ENCODE measurements around the gene ANO7.

ANO7 gene

GRCh38 chr2:241184901-241185300 lies 3.6 kb upstream of the ANO7 start:
- Histone ChIP-seq H3K27me3 (ENCODE audit: control insufficient read depth, insufficient read depth, low read length) (no peaks in the 10 kb centered on the region), H3K27ac (ENCODE audit: low read length) (no peak overlapping the region), H3K36me3 (ENCODE audit: control insufficient read depth, low read depth, low read length) (no peaks in the 10 kb centered on the region), H3K4me1 (ENCODE audit: control insufficient read depth, low read depth, low read length) (no peaks in the 10 kb centered on the region), H3K9me3 (ENCODE audit: control insufficient read depth, low read depth, low read length) (no peaks in the 10 kb centered on the region), H3K4me3 (ENCODE audit: low read length) (no peak overlapping the region), H3K9ac (ENCODE audit: low read length) (no peak overlapping the region)

DNA sequence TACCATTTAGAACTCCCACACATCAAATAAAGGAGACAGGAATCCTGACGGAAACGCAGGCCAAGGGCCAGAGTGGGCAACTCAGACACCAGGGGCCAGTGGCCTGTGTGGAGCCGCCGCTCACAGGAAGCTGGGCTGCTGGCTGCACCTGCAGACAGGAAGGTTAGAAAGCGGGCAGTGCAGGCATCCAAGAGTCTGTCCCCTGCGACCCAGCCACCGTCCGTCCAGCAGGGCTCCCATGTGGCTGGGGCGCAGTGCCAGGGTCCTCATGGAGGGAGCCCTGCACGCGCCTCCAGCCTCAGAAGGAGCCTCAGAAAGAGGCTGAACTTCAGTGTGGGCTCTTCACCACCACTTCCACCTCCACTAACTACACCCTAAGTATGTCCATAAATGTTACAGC lies 2.5 kb upstream of the ANO7 start:
- Histone ChIP-seq H3K4me1 (ENCODE audit: control insufficient read depth, low read depth, low read length) (no peaks in the 10 kb centered on the region), H3K4me3 (ENCODE audit: low read length) (no peak overlapping the region), H3K27ac (ENCODE audit: low read length) (no peak overlapping the region), H3K36me3 (ENCODE audit: control insufficient read depth, low read depth, low read length) (no peaks in the 10 kb centered on the region), H3K9me3 (ENCODE audit: control insufficient read depth, low read depth, low read length) (no peaks in the 10 kb centered on the region), H3K27me3 (ENCODE audit: control insufficient read depth, insufficient read depth, low read length) (no peaks in the 10 kb centered on the region), H3K9ac (ENCODE audit: low read length) (no peak overlapping the region)

GRCh38 chr2:241187101-241187917 lies 1.2 kb upstream of the ANO7 start:
- Histone ChIP-seq H3K27ac (ENCODE audit: low read length) (no peak overlapping the region), H3K4me1 (ENCODE audit: control insufficient read depth, low read depth, low read length) (no peaks in the 10 kb centered on the region), H3K36me3 (ENCODE audit: control insufficient read depth, low read depth, low read length) (no peaks in the 10 kb centered on the region), H3K4me3 (ENCODE audit: low read length) (no peak overlapping the region), H3K9me3 (ENCODE audit: control insufficient read depth, low read depth, low read length) (no peaks in the 10 kb centered on the region), H3K9ac (ENCODE audit: low read length) (no peak overlapping the region), H3K27me3 (ENCODE audit: control insufficient read depth, insufficient read depth, low read length) (no peaks in the 10 kb centered on the region)

DNA sequence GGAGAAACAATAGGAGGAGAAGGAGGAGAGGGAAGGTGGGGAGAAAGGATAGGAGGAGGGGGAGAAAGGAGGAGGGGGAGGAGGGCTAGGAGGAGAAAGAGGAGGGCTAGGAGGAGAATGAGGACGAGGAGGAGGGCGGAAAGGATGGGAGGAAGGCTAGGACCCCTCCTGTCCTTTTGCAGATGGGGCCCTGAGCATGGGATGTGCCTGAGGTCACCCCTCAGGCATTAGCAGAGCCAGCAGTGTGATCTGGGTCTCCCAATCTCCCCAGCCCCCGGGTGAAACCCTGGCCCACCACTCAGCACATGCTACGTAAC lies 601 bp upstream of the ANO7 start:
- no peaks in the 10 kb centered on the region for H3K27me3 ChIP-seq (ENCODE audit: control insufficient read depth, insufficient read depth, low read length)
- no peak overlapping the region for H3K4me3 ChIP-seq (ENCODE audit: low read length)
- H3K9me3 ChIP-seq (ENCODE audit: control insufficient read depth, low read depth, low read length) = no peaks in the 10 kb centered on the region
- H3K9ac ChIP-seq (ENCODE audit: low read length) = no peak overlapping the region
- no peaks in the 10 kb centered on the region for H3K4me1 ChIP-seq (ENCODE audit: control insufficient read depth, low read depth, low read length)
- no peaks in the 10 kb centered on the region for H3K36me3 ChIP-seq (ENCODE audit: control insufficient read depth, low read depth, low read length)
- H3K27ac ChIP-seq (ENCODE audit: low read length) = no peak overlapping the region

DNA sequence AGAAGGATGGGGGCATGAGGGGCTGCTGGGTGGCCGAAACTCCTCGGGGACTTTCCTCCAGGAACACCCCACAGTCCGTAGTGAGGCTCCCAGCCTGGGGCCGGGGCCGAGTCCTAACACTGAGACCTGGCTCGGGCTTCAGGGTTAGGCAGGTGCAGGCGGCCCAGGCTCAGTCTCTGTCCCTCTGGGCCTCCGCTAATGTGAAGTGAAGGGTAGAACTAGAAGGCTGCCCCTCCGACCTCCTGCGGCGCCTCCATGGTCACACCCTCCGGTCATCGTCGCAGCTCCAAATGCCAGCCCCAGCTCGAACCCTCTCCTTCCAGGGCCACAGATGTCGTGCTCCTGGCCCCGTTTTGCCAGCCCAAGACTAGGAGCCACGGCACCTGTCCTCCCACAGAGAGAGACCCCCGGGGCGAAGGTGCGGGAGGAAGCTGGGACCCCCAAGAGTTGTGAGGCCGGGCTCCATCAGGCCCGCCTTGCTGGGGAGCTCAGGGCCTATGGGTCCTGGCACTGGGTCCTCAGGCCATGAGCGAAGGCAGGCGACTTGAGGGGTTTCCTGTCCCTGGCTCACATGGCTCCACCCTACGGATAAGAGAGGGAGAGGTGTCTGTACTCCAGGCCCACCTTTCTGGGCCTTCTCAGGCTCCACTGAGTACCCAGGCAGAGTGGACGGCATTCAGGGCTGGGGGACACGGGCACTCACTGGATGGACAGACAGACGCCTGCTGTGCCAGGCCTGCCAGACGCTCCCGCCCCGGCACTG lies 797 bp downstream of the ANO7 start:
- H3K4me3 ChIP-seq (ENCODE audit: low read length) = no peak overlapping the region
- H3K36me3 ChIP-seq (ENCODE audit: control insufficient read depth, low read depth, low read length) = no peaks in the 10 kb centered on the region
- H3K27me3 ChIP-seq (ENCODE audit: control insufficient read depth, insufficient read depth, low read length) = no peaks in the 10 kb centered on the region
- no peak overlapping the region for H3K9ac ChIP-seq (ENCODE audit: low read length)
- H3K27ac ChIP-seq (ENCODE audit: low read length) = no peak overlapping the region
- no peaks in the 10 kb centered on the region for H3K9me3 ChIP-seq (ENCODE audit: control insufficient read depth, low read depth, low read length)
- H3K4me1 ChIP-seq (ENCODE audit: control insufficient read depth, low read depth, low read length) = no peaks in the 10 kb centered on the region

DNA sequence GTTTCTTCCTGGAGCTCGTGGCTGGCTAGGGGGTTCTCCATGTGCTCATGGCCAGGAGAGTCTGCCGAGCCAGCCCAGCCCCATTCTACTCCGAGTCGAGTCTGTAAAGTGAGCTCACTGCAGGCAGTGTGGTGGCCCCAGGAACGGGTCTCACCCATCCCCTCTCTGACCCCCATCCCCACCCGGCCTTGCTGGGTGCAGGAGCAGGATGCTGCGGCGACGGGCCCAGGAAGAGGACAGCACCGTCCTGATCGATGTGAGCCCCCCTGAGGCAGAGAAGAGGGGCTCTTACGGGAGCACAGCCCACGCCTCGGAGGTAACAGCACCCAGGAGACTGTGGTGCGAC lies 1.4 kb downstream of the ANO7 start:
- Histone ChIP-seq H3K4me1 (ENCODE audit: control insufficient read depth, low read depth, low read length) (no peaks in the 10 kb centered on the region), H3K27ac (ENCODE audit: low read length) (no peak overlapping the region), H3K27me3 (ENCODE audit: control insufficient read depth, insufficient read depth, low read length) (no peaks in the 10 kb centered on the region), H3K4me3 (ENCODE audit: low read length) (no peak overlapping the region), H3K36me3 (ENCODE audit: control insufficient read depth, low read depth, low read length) (no peaks in the 10 kb centered on the region), H3K9me3 (ENCODE audit: control insufficient read depth, low read depth, low read length) (no peaks in the 10 kb centered on the region), H3K9ac (ENCODE audit: low read length) (no peak overlapping the region)

DNA sequence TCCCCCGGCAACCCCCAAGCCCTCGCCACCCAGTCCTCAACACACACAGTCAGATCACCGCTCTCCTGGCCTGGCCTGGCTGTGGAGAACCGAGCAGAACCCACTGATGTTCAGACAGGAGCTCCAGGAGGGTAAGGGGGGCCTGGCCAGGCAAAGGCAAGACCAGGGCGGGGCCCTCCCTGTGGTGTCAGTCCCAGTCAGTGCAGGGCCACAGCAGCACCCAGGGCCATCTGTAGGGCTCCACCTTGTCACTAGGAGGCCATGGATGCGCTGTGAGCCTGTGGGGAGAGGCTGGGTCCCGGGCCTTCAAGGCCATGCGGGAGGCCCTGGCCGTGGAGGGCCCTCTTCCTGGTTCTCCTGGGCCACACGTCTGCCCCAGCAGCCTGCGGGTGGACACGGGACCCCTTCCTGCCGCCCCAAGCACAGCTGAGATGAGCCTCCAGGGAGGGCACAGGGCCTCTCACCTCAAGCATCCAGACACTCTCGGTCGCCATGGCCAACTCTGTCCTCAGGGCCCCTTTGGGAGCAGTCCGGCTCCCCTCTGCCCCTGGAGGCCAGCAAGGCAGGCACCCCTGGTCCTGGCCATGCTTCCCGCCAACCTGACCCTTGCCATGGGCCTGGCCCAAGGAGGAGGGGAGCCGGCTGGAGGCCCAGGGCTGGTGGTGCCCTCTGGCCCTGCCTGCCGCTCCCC lies 2.0 kb downstream of the ANO7 start:
- H3K4me3 ChIP-seq (ENCODE audit: low read length) = no peak overlapping the region
- H3K36me3 ChIP-seq (ENCODE audit: control insufficient read depth, low read depth, low read length) = no peaks in the 10 kb centered on the region
- H3K9ac ChIP-seq (ENCODE audit: low read length) = no peak overlapping the region
- no peaks in the 10 kb centered on the region for H3K9me3 ChIP-seq (ENCODE audit: control insufficient read depth, low read depth, low read length)
- no peak overlapping the region for H3K27ac ChIP-seq (ENCODE audit: low read length)
- no peaks in the 10 kb centered on the region for H3K4me1 ChIP-seq (ENCODE audit: control insufficient read depth, low read depth, low read length)
- no peaks in the 10 kb centered on the region for H3K27me3 ChIP-seq (ENCODE audit: control insufficient read depth, insufficient read depth, low read length)

DNA sequence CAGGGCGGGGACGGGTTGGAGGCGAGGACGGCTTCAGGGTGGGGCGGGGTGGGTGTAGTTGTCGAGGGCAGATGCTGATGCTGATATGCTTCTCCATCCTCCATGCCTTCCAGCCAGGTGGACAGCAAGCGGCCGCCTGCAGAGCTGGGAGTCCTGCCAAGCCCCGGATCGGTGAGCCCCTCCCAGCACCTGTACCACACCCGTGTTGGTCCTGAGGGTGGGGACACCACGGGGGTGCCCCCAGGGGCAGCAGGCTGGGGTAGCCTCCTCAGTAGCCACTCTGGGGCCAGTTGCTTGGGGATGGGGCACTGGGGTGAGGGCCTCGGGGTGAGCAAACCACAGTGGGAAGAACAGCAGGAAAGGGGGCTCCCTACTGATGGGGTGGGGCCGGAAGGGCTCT lies 2.6 kb downstream of the ANO7 start:
- no peaks in the 10 kb centered on the region for H3K4me1 ChIP-seq (ENCODE audit: control insufficient read depth, low read depth, low read length)
- no peak overlapping the region for H3K27ac ChIP-seq (ENCODE audit: low read length)
- H3K4me3 ChIP-seq (ENCODE audit: low read length) = no peak overlapping the region
- H3K27me3 ChIP-seq (ENCODE audit: control insufficient read depth, insufficient read depth, low read length) = no peaks in the 10 kb centered on the region
- no peaks in the 10 kb centered on the region for H3K9me3 ChIP-seq (ENCODE audit: control insufficient read depth, low read depth, low read length)
- H3K9ac ChIP-seq (ENCODE audit: low read length) = no peak overlapping the region
- H3K36me3 ChIP-seq (ENCODE audit: control insufficient read depth, low read depth, low read length) = no peaks in the 10 kb centered on the region

DNA sequence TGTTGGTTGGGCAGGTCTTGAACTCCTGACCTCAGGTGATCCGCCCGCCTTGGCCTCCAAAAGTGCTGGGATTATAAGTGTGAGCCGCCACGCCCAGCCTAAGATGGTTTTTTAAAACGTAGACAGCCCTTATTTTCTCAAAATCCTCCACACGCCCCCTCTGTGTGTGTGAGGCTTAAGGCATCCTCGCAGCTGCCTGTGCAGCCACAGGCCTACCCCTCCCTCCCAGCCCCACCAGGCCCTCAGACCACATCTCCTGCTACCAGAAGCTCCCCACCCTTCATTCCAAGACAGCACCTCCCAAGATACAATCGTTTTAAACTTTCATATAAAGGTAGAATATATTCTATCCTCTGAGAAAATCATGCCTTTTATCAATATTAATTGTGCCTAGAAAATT lies 4.8 kb downstream of the ANO7 start:
- Histone ChIP-seq H3K4me3 (ENCODE audit: low read length) (no peak overlapping the region), H3K27ac (ENCODE audit: low read length) (no peak overlapping the region), H3K27me3 (ENCODE audit: control insufficient read depth, insufficient read depth, low read length) (no peaks in the 10 kb centered on the region), H3K36me3 (ENCODE audit: control insufficient read depth, low read depth, low read length) (no peaks in the 10 kb centered on the region), H3K9ac (ENCODE audit: low read length) (no peak overlapping the region), H3K4me1 (ENCODE audit: control insufficient read depth, low read depth, low read length) (no peaks in the 10 kb centered on the region), H3K9me3 (ENCODE audit: control insufficient read depth, low read depth, low read length) (no peaks in the 10 kb centered on the region)

DNA sequence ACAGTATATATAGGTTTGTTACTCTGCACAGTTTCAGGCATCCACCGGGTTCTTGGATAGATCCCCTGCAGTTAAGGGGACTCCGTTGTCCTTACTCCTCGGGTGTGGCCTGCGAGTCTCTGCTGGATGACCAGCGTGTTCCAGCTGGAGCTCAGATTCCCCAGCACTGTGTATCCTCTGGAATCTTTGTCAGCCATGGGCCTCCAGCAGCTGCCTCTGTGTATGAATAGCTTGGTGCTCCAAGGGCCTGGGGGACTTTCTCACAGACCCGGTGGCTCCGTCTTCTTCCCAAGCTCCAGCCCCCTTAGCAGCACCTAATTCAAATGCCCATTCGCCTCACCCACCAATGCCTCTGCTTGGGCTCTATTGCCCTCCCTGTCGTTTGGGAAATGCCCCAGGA lies 6.3 kb downstream of the ANO7 start:
- no peak overlapping the region for H3K4me3 ChIP-seq (ENCODE audit: low read length)
- H3K9me3 ChIP-seq (ENCODE audit: control insufficient read depth, low read depth, low read length) = no peaks in the 10 kb centered on the region
- no peaks in the 10 kb centered on the region for H3K36me3 ChIP-seq (ENCODE audit: control insufficient read depth, low read depth, low read length)
- no peak overlapping the region for H3K9ac ChIP-seq (ENCODE audit: low read length)
- H3K4me1 ChIP-seq (ENCODE audit: control insufficient read depth, low read depth, low read length) = no peaks in the 10 kb centered on the region
- H3K27ac ChIP-seq (ENCODE audit: low read length) = no peak overlapping the region
- no peaks in the 10 kb centered on the region for H3K27me3 ChIP-seq (ENCODE audit: control insufficient read depth, insufficient read depth, low read length)

- H3K4me3 ChIP-seq (ENCODE audit: low read length) = no peak overlapping the region
- H3K27ac ChIP-seq (ENCODE audit: low read length) = no peak overlapping the region
- H3K9me3 ChIP-seq (ENCODE audit: control insufficient read depth, low read depth, low read length) = no peaks in the 10 kb centered on the region
- H3K27me3 ChIP-seq (ENCODE audit: control insufficient read depth, insufficient read depth, low read length) = no peaks in the 10 kb centered on the region
- H3K36me3 ChIP-seq (ENCODE audit: control insufficient read depth, low read depth, low read length) = no peaks in the 10 kb centered on the region
- no peaks in the 10 kb centered on the region for H3K4me1 ChIP-seq (ENCODE audit: control insufficient read depth, low read depth, low read length)
- no peak overlapping the region for H3K9ac ChIP-seq (ENCODE audit: low read length)
Measured at GRCh38 chr2:241195506-241196130, 7.1 kb downstream of the ANO7 start.
